ENCODE data around the gene RASGEF1C.
"Not testable (repeated sequence)": the region's sequence is repeated elsewhere in the genome, so short reads cannot be mapped to it uniquely, and the experiment has no call there.

Gene RASGEF1C

GRCh38 chr5:180210961-180211760 is 2.1 kb upstream of the RASGEF1C start:
- no peak for DNase-seq

- not testable (repeated sequence) for DNase-seq
These were observed 1.1 kb upstream of the RASGEF1C start for GRCh38 chr5:180210077-180210476.

- DNase-seq, result no peak
These were observed 453 bp downstream of the RASGEF1C start for GRCh38 chr5:180208435-180209081.

GRCh38 chr5:180208038-180208434 is 975 bp downstream of the RASGEF1C start:
- no peak for DNase-seq

GRCh38 chr5:180207593-180207992 is 1.4 kb downstream of the RASGEF1C start:
- DNase-seq, result no peak

DNA sequence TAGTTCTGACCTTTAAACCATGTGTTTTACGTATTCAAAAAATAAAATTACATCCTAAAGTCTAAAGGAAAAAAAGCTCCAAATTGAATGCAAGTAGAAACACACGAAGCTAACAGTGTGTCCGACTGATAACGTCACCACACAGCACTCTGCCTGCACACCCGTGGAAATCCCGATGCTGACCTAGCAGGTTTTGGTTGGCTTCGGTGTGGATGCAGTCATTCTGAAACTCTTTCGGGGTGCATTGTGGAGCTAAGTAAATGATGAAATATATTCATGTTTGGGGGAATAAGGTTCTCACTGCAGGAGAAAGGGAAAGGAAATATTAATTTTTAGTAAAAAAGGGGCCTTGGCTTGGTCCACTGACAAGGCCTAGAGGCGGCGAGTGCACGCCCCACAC is 2.0 kb downstream of the RASGEF1C start:
- DNase-seq, result no peak

DNA sequence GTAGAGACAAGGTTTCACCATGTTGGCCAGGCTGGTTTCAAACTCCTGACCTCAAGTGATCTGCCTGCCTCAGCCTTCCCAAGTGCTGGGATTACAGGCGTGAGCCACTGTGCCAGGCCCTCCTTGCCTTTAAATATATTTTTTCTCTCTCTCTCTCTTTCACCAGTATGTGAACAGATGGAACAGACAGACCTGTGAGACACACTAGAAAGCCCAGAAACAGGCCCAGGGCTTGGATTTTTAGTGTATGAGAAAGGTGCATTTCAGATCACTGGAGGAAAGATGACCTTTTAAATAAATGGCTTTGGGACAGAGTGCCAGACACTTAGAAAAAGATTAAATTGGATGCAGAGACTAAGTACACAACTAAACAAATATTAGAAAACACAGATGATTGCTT is 3.1 kb downstream of the RASGEF1C start:
- DNase-seq, result no peak

GRCh38 chr5:180204276-180204819 is 4.7 kb downstream of the RASGEF1C start:
- DNase-seq, result no peak

DNA sequence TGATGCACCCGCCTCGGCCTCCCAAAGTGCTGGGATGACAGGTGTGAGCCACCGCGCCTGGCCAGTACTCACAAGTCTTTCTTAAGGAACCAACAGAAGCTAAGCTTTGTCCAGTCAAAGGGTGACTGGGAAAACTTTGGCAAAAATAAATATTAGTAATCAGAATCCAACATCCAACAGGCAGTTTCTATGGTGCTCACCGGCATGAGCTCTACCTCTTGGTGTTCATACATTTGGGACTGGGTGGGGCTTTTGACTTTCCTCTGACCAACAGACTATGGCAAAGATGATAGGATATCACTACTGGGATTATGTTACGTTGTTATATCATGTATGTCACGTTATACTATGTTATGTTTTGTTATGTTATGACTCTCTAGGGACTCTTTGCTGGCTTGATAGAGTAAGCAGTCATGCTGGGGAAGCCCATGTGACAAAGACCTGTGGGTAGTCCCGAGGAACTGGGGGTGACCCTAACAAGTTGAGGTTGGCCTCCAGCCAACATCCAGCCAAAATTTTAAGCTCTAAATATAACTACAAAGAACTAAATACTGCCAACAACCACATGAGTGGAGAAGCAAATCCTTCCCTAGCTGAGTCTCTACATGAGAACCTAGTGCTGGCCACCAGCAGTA is 6.0 kb downstream of the RASGEF1C start:
- no peak for DNase-seq

- no peak for DNase-seq
These were observed 7.7 kb downstream of the RASGEF1C start for GRCh38 chr5:180201051-180201987.

GRCh38 chr5:180199390-180199789 is 9.6 kb downstream of the RASGEF1C start:
- DNase-seq, result no peak

- DNase-seq, result no peak
These were observed 10.8 kb downstream of the RASGEF1C start for GRCh38 chr5:180198208-180198607.

GRCh38 chr5:180197016-180197702 is 11.9 kb downstream of the RASGEF1C start:
- no peak for DNase-seq

DNA sequence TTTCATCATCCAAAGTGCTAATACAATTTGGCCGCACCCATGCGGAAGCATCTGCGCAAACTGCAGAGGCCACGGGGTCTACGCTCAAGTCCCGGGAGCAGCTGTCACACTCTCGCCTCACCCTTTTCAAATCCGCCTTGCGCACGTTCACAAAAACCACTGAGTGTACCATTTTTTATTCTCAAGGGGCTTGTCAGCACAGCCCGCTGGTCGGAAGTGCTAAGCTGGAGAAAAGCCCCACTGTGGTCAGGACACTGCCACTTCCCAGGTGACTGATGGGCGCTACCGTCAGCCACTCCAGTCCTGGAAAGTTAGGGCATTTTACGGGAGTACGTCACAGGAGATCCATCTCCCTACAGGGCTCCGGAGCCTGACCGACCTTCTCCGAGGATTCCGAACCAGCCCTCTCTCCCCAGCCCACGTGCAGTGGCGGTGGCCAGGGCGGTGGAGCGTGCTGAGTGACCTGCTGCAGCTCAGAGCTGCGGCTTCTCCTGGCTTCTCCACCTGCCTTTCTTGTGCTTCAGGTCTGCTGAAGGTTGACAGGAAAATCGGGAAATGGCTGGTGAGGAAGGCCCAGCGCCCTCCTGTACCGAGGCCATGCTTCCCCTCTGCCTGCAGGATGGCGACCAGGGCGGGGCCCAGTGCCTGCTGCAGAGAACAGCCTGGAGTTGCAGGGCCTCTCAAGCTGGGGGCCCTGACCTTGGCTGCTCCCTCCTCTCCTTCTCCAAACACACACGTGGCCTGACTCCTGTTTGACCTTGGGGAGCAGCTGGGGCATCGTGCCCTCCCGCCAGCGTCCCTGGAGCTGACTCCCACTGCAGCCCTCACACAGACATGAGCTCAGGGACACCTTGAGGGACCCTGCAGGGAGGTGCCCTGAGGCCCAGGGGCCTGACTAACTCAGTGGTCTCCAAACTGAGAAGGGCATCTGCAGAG is 14.3 kb downstream of the RASGEF1C start:
- no peak for DNase-seq

- no peak for DNase-seq
These were observed 15.1 kb downstream of the RASGEF1C start for GRCh38 chr5:180193749-180194375.

- no peak for DNase-seq
These were observed 17.3 kb downstream of the RASGEF1C start for GRCh38 chr5:180191716-180192115.

- DNase-seq, result no peak
These were observed 21.2 kb downstream of the RASGEF1C start for GRCh38 chr5:180187767-180188166.

DNA sequence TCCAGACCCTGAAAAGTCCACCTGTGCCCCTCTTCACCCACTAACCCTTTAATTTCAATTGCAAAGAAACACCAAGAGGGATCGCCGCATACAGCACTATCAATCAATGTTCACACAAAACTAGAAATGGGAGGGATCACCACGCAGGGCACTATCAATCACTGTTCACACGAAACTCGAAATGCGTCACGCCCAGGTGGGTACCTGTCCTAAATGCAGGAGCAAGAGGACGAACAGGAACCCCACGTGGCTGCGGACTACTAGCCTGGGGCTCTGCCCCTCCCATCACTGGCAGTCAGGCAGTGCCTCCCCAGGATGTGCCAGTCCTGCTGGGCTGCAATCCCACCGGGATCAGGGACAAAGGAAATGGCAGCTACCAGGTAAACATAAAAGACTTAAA is 28.2 kb downstream of the RASGEF1C start:
- no peak for DNase-seq

DNA sequence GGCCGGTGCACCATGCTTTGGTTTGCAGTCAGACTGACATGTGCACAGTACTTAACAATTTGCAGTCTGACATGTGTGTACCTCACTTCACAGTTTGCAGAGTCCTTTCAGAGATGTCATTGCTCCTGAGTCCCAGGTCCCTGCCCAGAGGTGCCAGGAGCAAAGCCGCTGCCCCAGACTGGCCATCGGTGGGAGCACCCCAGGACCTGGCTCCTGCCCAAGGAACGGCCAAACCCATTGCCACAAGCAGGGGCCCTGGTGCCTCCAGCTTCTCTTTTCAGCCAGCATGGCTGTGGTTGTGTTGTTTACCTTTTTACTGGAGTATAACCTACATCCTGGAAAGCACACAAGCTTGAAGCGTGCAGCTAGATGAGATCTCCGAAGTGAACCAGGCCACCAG is 28.6 kb downstream of the RASGEF1C start:
- no peak for DNase-seq

All from activated CD8-positive, alpha-beta memory T cell treated with anti-CD3 and anti-CD28 coated beads, Interleukin-2, amount 50 U/mL, for 4 hours (primary cell).